KMS-11 (cell line): ENCODE measurements around the gene DAB1.

Experiments used
- H2AFZ ChIP-seq: fragments of 200-600 bp; sonication (generic); 2 replicates; pipeline ENCODE4 v1.6.1; 2016; ENCODE audit warnings: antibody characterized with exemption, mixed run types, low read depth
- H3K27ac ChIP-seq: fragments of 200-600 bp; sonication (generic); 2 replicates; pipeline ENCODE4 v1.6.1; 2016; ENCODE audit warnings: mild to moderate bottlenecking, mixed run types
- H3K27me3 ChIP-seq: fragments of 200-600 bp; sonication (generic); 2 replicates; pipeline ENCODE4 v1.6.1; 2017; ENCODE audit warnings: mild to moderate bottlenecking, low read depth, mixed run types, moderate library complexity; ENCODE audit not compliant: insufficient read depth
- H3K36me3 ChIP-seq: fragments of 200-600 bp; sonication (generic); 2 replicates; pipeline ENCODE4 v1.6.1; 2017; ENCODE audit warnings: mild to moderate bottlenecking, mixed run types; ENCODE audit not compliant: insufficient read depth
- H3K4me1 ChIP-seq: fragments of 200-600 bp; sonication (generic); 2 replicates; pipeline ENCODE4 v1.6.1; 2016; ENCODE audit warnings: mild to moderate bottlenecking, low read depth, mixed run types; ENCODE audit not compliant: poor library complexity, severe bottlenecking
- H3K4me2 ChIP-seq: fragments of 200-600 bp; sonication (generic); 2 replicates; pipeline ENCODE4 v1.7.0; 2016; ENCODE audit warnings: mild to moderate bottlenecking, mixed run types
- H3K4me3 ChIP-seq: fragments of 200-600 bp; sonication (generic); IDR thresholded peaks from 2 replicates; pipeline ENCODE4 v1.6.1; 2017; ENCODE audit warnings: low read depth, low read length, mixed read lengths; ENCODE audit not compliant: insufficient read depth
- H3K79me2 ChIP-seq: fragments of 200-600 bp; sonication (generic); 2 replicates; pipeline ENCODE4 v1.6.1; 2016; ENCODE audit warnings: low read depth, mixed run types; ENCODE audit not compliant: insufficient read depth
- H3K9ac ChIP-seq: fragments of 200-600 bp; sonication (generic); 2 replicates; pipeline ENCODE4 v1.6.1; 2016; ENCODE audit warnings: mild to moderate bottlenecking, mixed run types
- H4K20me1 ChIP-seq: fragments of 200-600 bp; sonication (generic); 2 replicates; pipeline ENCODE4 v1.6.1; 2016; ENCODE audit warnings: mild to moderate bottlenecking, mixed run types; ENCODE audit not compliant: insufficient read depth
- CTCF ChIP-seq: fragments of 200-600 bp; sonication (generic); conservative IDR thresholded peaks from 2 replicates; pipeline ENCODE4 v1.6.1; 2017; ENCODE audit warnings: low read depth, mild to moderate bottlenecking, antibody characterized with exemption, low read length, moderate library complexity, mixed read lengths

DAB1 gene

GRCh38 chr1:57340334-57341070 lies 83.4 kb downstream of the DAB1 start:
- Histone ChIP-seq H3K36me3 (no peaks in the 10 kb centered on the region), H3K27me3 (no peaks in the 10 kb centered on the region), H3K4me2 (no peak overlapping the region), H4K20me1 (no peaks in the 10 kb centered on the region), H3K4me3 (no peak overlapping the region), H2AFZ (no peak overlapping the region), H3K4me1 (no peaks in the 10 kb centered on the region), H3K79me2 (no peaks in the 10 kb centered on the region), H3K27ac (no peak overlapping the region), H3K9ac (no peak overlapping the region)
- TF ChIP-seq CTCF = no peak

- Histone ChIP-seq H3K4me2 (no peak overlapping the region), H3K9ac (no peak overlapping the region), H3K79me2 (no peaks in the 10 kb centered on the region), H3K36me3 (no peaks in the 10 kb centered on the region), H3K4me3 (no peak overlapping the region), H3K27me3 (no peaks in the 10 kb centered on the region), H3K27ac (no peak overlapping the region), H3K4me1 (no peaks in the 10 kb centered on the region), H4K20me1 (no peaks in the 10 kb centered on the region), H2AFZ (no peak overlapping the region)
- no peak for TF ChIP-seq CTCF
Measured at GRCh38 chr1:57337623-57338022, 86.2 kb downstream of the DAB1 start.

GRCh38 chr1:57336793-57337192 lies 87.1 kb downstream of the DAB1 start:
- H3K79me2 ChIP-seq = no peaks in the 10 kb centered on the region
- no peaks in the 10 kb centered on the region for H4K20me1 ChIP-seq
- no peaks in the 10 kb centered on the region for H3K36me3 ChIP-seq
- H3K27ac ChIP-seq = no peak overlapping the region
- H3K4me1 ChIP-seq = no peaks in the 10 kb centered on the region
- TF ChIP-seq CTCF = no peak
- H2AFZ ChIP-seq = no peak overlapping the region
- H3K27me3 ChIP-seq = no peaks in the 10 kb centered on the region
- no peak overlapping the region for H3K4me3 ChIP-seq
- no peak overlapping the region for H3K9ac ChIP-seq
- no peak overlapping the region for H3K4me2 ChIP-seq

GRCh38 chr1:57331620-57332019 lies 92.2 kb downstream of the DAB1 start:
- Histone ChIP-seq H3K79me2 (no peaks in the 10 kb centered on the region), H3K9ac (no peak overlapping the region), H4K20me1 (no peaks in the 10 kb centered on the region), H3K4me1 (no peaks in the 10 kb centered on the region), H3K4me3 (no peak overlapping the region), H3K27me3 (no peaks in the 10 kb centered on the region), H2AFZ (no peak overlapping the region), H3K36me3 (no peaks in the 10 kb centered on the region), H3K27ac (no peak overlapping the region), H3K4me2 (no peak overlapping the region)
- no peak for TF ChIP-seq CTCF
